SKM-1 treated with dmso at 0.1 percent for 144 hours (cell line): ENCODE measurements around the gene MGAT3.
"Not testable (repeated sequence)": the region's sequence is repeated elsewhere in the genome, so short reads cannot be mapped to it uniquely, and the experiment has no call there.

Experiments
- DNase-seq: peaks from one replicate; lab custom pipeline; 2025; ENCODE audit not compliant: unreplicated experiment; lab: John Stamatoyannopoulos, UW

Gene MGAT3

GRCh38 chr22:39488563-39489083 lies 31.8 kb downstream of the MGAT3 start:
- no peak for DNase-seq

GRCh38 chr22:39489094-39490068 lies 32.6 kb downstream of the MGAT3 start:
- no peak for DNase-seq

GRCh38 chr22:39490135-39490798 lies 33.5 kb downstream of the MGAT3 start:
- peak; percentile 69 for DNase-seq

- DNase-seq = no peak
Measured at GRCh38 chr22:39490966-39491680, 34.3 kb downstream of the MGAT3 start.

GRCh38 chr22:39491696-39492095 lies 34.9 kb downstream of the MGAT3 start:
- DNase-seq = no peak

- no peak for DNase-seq
Measured at GRCh38 chr22:39492186-39492585, 35.4 kb downstream of the MGAT3 start.

- DNase-seq = no peak
Measured at GRCh38 chr22:39493759-39494158, 36.9 kb downstream of the MGAT3 start.

- no peak for DNase-seq
Measured at GRCh38 chr22:39494471-39495120, 37.8 kb downstream of the MGAT3 start.

- DNase-seq = peak; percentile 84
Measured at GRCh38 chr22:39496131-39496838, 39.5 kb downstream of the MGAT3 start.

- no peak for DNase-seq
Measured at GRCh38 chr22:39497429-39497828, 40.6 kb downstream of the MGAT3 start.

GRCh38 chr22:39498368-39498767 lies 41.6 kb downstream of the MGAT3 start:
- DNase-seq = no peak

GRCh38 chr22:39498802-39499201 lies 42.0 kb downstream of the MGAT3 start:
- no peak for DNase-seq

- DNase-seq = no peak
Measured at GRCh38 chr22:39500101-39500500, 43.3 kb downstream of the MGAT3 start.

GRCh38 chr22:39501644-39502108 lies 44.9 kb downstream of the MGAT3 start:
- no peak for DNase-seq

GRCh38 chr22:39502109-39502788 lies 45.4 kb downstream of the MGAT3 start, which contains the start of gene MIEF1:
Gene MIEF1 (plus strand): TSS chr22:39502290. CDS start chr22:39511295, 9,005 bp downstream.
- DNase-seq = peak; percentile 94

- no peak for DNase-seq
Measured at GRCh38 chr22:39502789-39503409, 46.1 kb downstream of the MGAT3 start.

- no peak for DNase-seq
Measured at GRCh38 chr22:39503630-39504029, 46.8 kb downstream of the MGAT3 start.

- DNase-seq = no peak
Measured at GRCh38 chr22:39504071-39504470, 47.3 kb downstream of the MGAT3 start.

GRCh38 chr22:39507021-39507420 lies 50.2 kb downstream of the MGAT3 start:
- not testable (repeated sequence) for DNase-seq
